Measurements from ENCODE around the gene PROK2. TPM values are rescaled to one million over a fixed set of nuclear protein-coding genes. Genes with fewer than 3 reads are reported as not detected.

PROK2 gene
- total and polyA plus RNA-seq, 8 donors: 0.11 to 18.1 (median 0.26) TPM; not detected in 4

GRCh38 chr3:71801986-71802385 lies 17.0 kb upstream of the PROK2 start:
- peaks cover 0 to 12% of the 10 kb centered on the region in 2 donors for H3K4me1 ChIP-seq
- ATAC-seq (no peak), DNase-seq (no peak)
- H3K4me3 ChIP-seq: no peak overlapping the region
- no peak overlapping the region for H3K27ac ChIP-seq
- TF ChIP-seq, protein P1, sequence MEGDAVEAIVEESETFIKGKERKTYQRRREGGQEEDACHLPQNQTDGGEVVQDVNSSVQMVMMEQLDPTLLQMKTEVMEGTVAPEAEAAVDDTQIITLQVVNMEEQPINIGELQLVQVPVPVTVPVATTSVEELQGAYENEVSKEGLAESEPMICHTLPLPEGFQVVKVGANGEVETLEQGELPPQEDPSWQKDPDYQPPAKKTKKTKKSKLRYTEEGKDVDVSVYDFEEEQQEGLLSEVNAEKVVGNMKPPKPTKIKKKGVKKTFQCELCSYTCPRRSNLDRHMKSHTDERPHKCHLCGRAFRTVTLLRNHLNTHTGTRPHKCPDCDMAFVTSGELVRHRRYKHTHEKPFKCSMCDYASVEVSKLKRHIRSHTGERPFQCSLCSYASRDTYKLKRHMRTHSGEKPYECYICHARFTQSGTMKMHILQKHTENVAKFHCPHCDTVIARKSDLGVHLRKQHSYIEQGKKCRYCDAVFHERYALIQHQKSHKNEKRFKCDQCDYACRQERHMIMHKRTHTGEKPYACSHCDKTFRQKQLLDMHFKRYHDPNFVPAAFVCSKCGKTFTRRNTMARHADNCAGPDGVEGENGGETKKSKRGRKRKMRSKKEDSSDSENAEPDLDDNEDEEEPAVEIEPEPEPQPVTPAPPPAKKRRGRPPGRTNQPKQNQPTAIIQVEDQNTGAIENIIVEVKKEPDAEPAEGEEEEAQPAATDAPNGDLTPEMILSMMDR (IDR thresholded peaks at IDR 0.05): no peak
- no peaks in the 10 kb centered on the region for H3K36me3 ChIP-seq
- H3K27me3 ChIP-seq: peaks cover 7 to 31% of the 10 kb centered on the region in 2 donors
- H3K9me3 ChIP-seq: no peaks in the 10 kb centered on the region
- intact Hi-C loops (cut with DNase I): no loop called here

GRCh38 chr3:71800023-71800422 lies 15.1 kb upstream of the PROK2 start:
- Histone ChIP-seq H3K27me3 (peaks cover 7 to 31% of the 10 kb centered on the region in 2 donors), H3K9me3 (no peaks in the 10 kb centered on the region), H3K4me1 (peaks cover 0 to 4% of the 10 kb centered on the region in 2 donors), H3K27ac (no peak overlapping the region), H3K36me3 (no peaks in the 10 kb centered on the region), H3K4me3 (no peak overlapping the region)
- TF ChIP-seq, protein P1 (IDR thresholded peaks at IDR 0.05): no peak
- intact Hi-C loops (cut with DNase I): no loop called here
- ATAC-seq (no peak), DNase-seq (no peak)

GRCh38 chr3:71797455-71797854 lies 12.5 kb upstream of the PROK2 start:
- TF ChIP-seq, protein P1 (IDR thresholded peaks at IDR 0.05): no peak
- Histone ChIP-seq H3K27me3 (peaks cover 7 to 36% of the 10 kb centered on the region in 2 donors), H3K4me3 (no peak overlapping the region), H3K27ac (no peak overlapping the region), H3K36me3 (no peaks in the 10 kb centered on the region), H3K9me3 (no peaks in the 10 kb centered on the region), H3K4me1 (no peaks in the 10 kb centered on the region)
- ATAC-seq (no peak), DNase-seq (no peak)
- intact Hi-C loops (cut with DNase I): no loop called here

DNA sequence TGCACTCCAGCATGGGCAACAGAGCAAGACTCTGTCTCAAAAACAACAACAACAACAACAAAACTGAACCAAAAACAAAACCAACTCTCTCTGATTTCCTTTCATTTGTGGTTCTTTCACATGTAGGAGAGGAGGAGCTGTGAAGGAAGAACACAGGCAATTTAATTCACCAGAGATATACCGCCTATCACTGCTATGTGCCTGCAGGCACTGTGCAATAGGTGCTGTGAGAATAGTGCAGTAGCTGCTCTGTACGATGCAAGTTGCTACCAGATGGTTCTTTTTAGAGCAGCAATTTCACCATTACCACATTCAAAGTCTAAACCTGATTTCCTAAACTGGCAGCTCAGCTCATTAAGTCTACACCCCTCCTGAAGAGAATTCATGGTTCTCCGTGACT lies 11.3 kb upstream of the PROK2 start:
- no peaks in the 10 kb centered on the region for H3K9me3 ChIP-seq
- peaks cover 7 to 29% of the 10 kb centered on the region in 2 donors for H3K27me3 ChIP-seq
- TF ChIP-seq, protein P1 (IDR thresholded peaks at IDR 0.05): no peak
- no peaks in the 10 kb centered on the region for H3K36me3 ChIP-seq
- DNase-seq (no peak), ATAC-seq (no peak)
- intact Hi-C loops (cut with DNase I): no loop called here
- H3K4me3 ChIP-seq: no peak overlapping the region
- no peak overlapping the region for H3K27ac ChIP-seq
- H3K4me1 ChIP-seq: no peaks in the 10 kb centered on the region

- no peak overlapping the region for H3K27ac ChIP-seq
- ATAC-seq: no peak
- intact Hi-C loops (cut with DNase I): no loop called here
Observed at GRCh38 chr3:71791634-71792033, 6.7 kb upstream of the PROK2 start.

More at GRCh38 chr3:71791634-71792033, 6.7 kb upstream of the PROK2 start:
- no peak for DNase-seq
- peaks cover 2 to 22% of the 10 kb centered on the region in 2 donors for H3K27me3 ChIP-seq
- no peaks in the 10 kb centered on the region for H3K4me1 ChIP-seq
- TF ChIP-seq, protein P1 (IDR thresholded peaks at IDR 0.05): no peak
- no peaks in the 10 kb centered on the region for H3K9me3 ChIP-seq
- H3K36me3 ChIP-seq: no peaks in the 10 kb centered on the region
- no peak overlapping the region for H3K4me3 ChIP-seq

Data from left lung (tissue), 10 donors.